ENCODE data around the gene PFN3. TPM values are rescaled to one million over a fixed set of nuclear protein-coding genes. Genes with fewer than 3 reads are reported as not detected.
A peak's percentile ranks its signal among the peaks of the same experiment; 100 is the strongest.

Gene PFN3
- total and polyA plus RNA-seq, 2 of the 13 experiments (the other 11 are each of a cell fraction or from before 2014, with no cell fraction given) = not detected

DNA sequence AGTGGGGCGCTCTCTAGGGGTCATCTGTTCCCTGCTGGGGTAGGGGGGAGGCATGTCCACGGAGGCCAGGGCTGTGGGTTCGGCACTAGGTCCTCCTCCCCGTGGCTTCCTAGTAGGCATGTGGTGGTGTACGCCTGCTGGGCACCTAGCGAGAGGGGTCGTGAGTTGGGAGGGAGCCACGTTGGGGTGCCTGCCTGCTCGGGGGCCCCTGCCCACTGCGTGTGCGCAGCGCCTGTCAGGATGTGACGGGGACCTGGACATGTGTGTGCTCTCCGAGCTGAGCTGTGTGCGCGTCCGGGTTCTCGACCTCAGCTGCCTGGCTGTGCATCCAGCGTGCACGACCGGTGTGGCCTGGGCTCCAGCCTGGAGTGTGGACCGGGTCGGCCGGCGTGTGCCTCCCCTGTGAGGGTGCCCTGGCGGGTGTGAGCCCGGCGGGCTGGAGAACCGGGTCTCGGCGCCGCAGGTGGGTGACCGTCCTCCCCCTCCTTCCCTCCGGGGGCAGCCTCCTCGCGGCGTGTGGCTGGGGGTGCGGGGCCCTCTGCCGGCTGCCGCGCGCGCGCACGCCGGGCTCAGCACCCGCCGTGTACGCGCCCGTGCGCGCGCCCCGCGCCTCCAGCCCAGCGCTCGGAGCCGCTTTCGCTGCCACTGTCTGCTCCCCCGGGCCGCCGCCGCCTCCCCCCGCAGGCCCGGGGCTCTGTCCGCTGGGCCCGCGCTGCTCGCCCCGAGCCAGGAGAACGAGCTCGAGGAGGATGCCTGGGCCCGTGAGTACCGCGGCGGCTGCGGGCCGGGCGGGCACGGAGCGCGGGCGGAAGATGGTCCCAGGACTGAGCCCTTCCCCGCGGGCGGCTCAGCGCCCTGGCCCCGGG lies 46.0 kb upstream of the PFN3 start, which contains the start of gene PRR7 (continued):
- TF ChIP-seq, protein P1, sequence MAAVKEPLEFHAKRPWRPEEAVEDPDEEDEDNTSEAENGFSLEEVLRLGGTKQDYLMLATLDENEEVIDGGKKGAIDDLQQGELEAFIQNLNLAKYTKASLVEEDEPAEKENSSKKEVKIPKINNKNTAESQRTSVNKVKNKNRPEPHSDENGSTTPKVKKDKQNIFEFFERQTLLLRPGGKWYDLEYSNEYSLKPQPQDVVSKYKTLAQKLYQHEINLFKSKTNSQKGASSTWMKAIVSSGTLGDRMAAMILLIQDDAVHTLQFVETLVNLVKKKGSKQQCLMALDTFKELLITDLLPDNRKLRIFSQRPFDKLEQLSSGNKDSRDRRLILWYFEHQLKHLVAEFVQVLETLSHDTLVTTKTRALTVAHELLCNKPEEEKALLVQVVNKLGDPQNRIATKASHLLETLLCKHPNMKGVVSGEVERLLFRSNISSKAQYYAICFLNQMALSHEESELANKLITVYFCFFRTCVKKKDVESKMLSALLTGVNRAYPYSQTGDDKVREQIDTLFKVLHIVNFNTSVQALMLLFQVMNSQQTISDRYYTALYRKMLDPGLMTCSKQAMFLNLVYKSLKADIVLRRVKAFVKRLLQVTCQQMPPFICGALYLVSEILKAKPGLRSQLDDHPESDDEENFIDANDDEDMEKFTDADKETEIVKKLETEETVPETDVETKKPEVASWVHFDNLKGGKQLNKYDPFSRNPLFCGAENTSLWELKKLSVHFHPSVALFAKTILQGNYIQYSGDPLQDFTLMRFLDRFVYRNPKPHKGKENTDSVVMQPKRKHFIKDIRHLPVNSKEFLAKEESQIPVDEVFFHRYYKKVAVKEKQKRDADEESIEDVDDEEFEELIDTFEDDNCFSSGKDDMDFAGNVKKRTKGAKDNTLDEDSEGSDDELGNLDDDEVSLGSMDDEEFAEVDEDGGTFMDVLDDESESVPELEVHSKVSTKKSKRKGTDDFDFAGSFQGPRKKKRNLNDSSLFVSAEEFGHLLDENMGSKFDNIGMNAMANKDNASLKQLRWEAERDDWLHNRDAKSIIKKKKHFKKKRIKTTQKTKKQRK (IDR thresholded peaks at IDR 0.05; ENCODE audit: low read length) = no peak
- TF ChIP-seq GTF3A (CRISPR knock-in tag; conservative IDR thresholded peaks at IDR 0.05) (no peak), CREM (IDR thresholded peaks at IDR 0.05) (no peak), CREM (CRISPR knock-in tag; IDR thresholded peaks at IDR 0.05) (no peak), ZFP36L1 (CRISPR knock-in tag; IDR thresholded peaks at IDR 0.05) (no peak), ZNF33B (CRISPR knock-in tag; IDR thresholded peaks at IDR 0.05) (no peak), ZNF317 (CRISPR knock-in tag; IDR thresholded peaks at IDR 0.05) (no peak), ZBTB1 (CRISPR knock-in tag; IDR thresholded peaks at IDR 0.05; ENCODE audit: borderline replicate concordance) (no peak), ZNF451 (CRISPR knock-in tag; IDR thresholded peaks at IDR 0.05) (0 out of 2 replicates have a peak, but pooled peaks have one; percentile 39), SMYD3 (CRISPR knock-in tag; IDR thresholded peaks at IDR 0.05) (no peak), ZC3H4 (CRISPR knock-in tag; IDR thresholded peaks at IDR 0.05; ENCODE audit: borderline replicate concordance) (no peak), NR2F2 (IDR thresholded peaks at IDR 0.05; ENCODE audit: borderline replicate concordance, low read depth) (no peak), ZFX (CRISPR knock-in tag; IDR thresholded peaks at IDR 0.05; ENCODE audit: low read depth) (no peak; the same call in 1 of the 2 replicates), MLLT10 (CRISPR knock-in tag; IDR thresholded peaks at IDR 0.05) (no peak), ZKSCAN8 (CRISPR knock-in tag; IDR thresholded peaks at IDR 0.05; ENCODE audit: borderline replicate concordance) (no peak), FOXK2 (IDR thresholded peaks at IDR 0.05) (no peak)
- TF ChIP-seq, protein P2, sequence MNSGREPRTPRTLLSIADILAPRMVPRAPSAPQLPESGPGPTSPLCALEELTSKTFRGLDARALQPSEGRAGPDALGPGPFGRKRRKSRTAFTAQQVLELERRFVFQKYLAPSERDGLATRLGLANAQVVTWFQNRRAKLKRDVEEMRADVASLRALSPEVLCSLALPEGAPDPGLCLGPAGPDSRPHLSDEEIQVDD (CRISPR knock-in tag; IDR thresholded peaks at IDR 0.05; ENCODE audit: borderline replicate concordance) = peak; percentile 30; the same call in 1 of the 2 replicates
- TF ChIP-seq, protein P3, sequence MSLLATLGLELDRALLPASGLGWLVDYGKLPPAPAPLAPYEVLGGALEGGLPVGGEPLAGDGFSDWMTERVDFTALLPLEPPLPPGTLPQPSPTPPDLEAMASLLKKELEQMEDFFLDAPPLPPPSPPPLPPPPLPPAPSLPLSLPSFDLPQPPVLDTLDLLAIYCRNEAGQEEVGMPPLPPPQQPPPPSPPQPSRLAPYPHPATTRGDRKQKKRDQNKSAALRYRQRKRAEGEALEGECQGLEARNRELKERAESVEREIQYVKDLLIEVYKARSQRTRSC (CRISPR knock-in tag; IDR thresholded peaks at IDR 0.05; ENCODE audit: low read depth) = no peak
- TF ChIP-seq, protein P4, sequence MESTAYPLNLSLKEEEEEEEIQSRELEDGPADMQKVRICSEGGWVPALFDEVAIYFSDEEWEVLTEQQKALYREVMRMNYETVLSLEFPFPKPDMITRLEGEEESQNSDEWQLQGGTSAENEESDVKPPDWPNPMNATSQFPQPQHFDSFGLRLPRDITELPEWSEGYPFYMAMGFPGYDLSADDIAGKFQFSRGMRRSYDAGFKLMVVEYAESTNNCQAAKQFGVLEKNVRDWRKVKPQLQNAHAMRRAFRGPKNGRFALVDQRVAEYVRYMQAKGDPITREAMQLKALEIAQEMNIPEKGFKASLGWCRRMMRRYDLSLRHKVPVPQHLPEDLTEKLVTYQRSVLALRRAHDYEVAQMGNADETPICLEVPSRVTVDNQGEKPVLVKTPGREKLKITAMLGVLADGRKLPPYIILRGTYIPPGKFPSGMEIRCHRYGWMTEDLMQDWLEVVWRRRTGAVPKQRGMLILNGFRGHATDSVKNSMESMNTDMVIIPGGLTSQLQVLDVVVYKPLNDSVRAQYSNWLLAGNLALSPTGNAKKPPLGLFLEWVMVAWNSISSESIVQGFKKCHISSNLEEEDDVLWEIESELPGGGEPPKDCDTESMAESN (CRISPR knock-in tag; conservative IDR thresholded peaks at IDR 0.05) = 0 out of 2 replicates have a peak, but pooled peaks have one; percentile 51
- TF ChIP-seq, protein P5, sequence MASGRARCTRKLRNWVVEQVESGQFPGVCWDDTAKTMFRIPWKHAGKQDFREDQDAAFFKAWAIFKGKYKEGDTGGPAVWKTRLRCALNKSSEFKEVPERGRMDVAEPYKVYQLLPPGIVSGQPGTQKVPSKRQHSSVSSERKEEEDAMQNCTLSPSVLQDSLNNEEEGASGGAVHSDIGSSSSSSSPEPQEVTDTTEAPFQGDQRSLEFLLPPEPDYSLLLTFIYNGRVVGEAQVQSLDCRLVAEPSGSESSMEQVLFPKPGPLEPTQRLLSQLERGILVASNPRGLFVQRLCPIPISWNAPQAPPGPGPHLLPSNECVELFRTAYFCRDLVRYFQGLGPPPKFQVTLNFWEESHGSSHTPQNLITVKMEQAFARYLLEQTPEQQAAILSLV (CRISPR knock-in tag; IDR thresholded peaks at IDR 0.05; ENCODE audit: borderline replicate concordance) = no peak
- TF ChIP-seq, protein P6, sequence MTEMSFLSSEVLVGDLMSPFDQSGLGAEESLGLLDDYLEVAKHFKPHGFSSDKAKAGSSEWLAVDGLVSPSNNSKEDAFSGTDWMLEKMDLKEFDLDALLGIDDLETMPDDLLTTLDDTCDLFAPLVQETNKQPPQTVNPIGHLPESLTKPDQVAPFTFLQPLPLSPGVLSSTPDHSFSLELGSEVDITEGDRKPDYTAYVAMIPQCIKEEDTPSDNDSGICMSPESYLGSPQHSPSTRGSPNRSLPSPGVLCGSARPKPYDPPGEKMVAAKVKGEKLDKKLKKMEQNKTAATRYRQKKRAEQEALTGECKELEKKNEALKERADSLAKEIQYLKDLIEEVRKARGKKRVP (CRISPR knock-in tag; IDR thresholded peaks at IDR 0.05) = no peak

All from HepG2 (cell line).